Mononuclear cell (primary cell): ENCODE measurements around the gene WDR44. TPM values are rescaled to one million over a fixed set of nuclear protein-coding genes. Genes with fewer than 3 reads are reported as not detected.
A peak's percentile ranks its signal among the peaks of the same experiment; 100 is the strongest.
"Not testable (repeated sequence)": the region's sequence is repeated elsewhere in the genome, so short reads cannot be mapped to it uniquely, and the experiment has no call there.

Experiments
- H3K27me3 ChIP-seq: 2 replicates; pipeline ENCODE4 v1.6.0; 2011; ENCODE audit warnings: low read length, control low read depth; ENCODE audit not compliant: insufficient read depth
- H3K4me1 ChIP-seq: 2 replicates; pipeline ENCODE4 v1.5.1; 2011; ENCODE audit warnings: mild to moderate bottlenecking, low read length, control low read depth; ENCODE audit not compliant: insufficient read depth
- H3K4me3 ChIP-seq: 2 replicates; pipeline ENCODE4 v1.5.1; 2011; ENCODE audit warnings: mild to moderate bottlenecking, low read length, moderate library complexity
- H3K9me3 ChIP-seq: 2 replicates; pipeline ENCODE4 v1.5.1; 2011; ENCODE audit warnings: low read depth, mild to moderate bottlenecking, control low read depth, low read length
- total RNA-seq: library from RNA; depleted of rRNA; stranded (reverse); fragments of >200 nt; gene quantifications from one replicate; pipeline ENCODE4 v1.2.3, GENCODE V29; 2012

WDR44 gene, protein sequence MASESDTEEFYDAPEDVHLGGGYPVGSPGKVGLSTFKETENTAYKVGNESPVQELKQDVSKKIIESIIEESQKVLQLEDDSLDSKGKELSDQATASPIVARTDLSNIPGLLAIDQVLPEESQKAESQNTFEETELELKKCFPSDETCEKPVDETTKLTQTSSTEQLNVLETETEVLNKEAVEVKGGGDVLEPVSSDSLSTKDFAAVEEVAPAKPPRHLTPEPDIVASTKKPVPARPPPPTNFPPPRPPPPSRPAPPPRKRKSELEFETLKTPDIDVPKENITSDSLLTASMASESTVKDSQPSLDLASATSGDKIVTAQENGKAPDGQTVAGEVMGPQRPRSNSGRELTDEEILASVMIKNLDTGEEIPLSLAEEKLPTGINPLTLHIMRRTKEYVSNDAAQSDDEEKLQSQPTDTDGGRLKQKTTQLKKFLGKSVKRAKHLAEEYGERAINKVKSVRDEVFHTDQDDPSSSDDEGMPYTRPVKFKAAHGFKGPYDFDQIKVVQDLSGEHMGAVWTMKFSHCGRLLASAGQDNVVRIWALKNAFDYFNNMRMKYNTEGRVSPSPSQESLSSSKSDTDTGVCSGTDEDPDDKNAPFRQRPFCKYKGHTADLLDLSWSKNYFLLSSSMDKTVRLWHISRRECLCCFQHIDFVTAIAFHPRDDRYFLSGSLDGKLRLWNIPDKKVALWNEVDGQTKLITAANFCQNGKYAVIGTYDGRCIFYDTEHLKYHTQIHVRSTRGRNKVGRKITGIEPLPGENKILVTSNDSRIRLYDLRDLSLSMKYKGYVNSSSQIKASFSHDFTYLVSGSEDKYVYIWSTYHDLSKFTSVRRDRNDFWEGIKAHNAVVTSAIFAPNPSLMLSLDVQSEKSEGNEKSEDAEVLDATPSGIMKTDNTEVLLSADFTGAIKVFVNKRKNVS
- total RNA-seq: 22.8 TPM

DNA sequence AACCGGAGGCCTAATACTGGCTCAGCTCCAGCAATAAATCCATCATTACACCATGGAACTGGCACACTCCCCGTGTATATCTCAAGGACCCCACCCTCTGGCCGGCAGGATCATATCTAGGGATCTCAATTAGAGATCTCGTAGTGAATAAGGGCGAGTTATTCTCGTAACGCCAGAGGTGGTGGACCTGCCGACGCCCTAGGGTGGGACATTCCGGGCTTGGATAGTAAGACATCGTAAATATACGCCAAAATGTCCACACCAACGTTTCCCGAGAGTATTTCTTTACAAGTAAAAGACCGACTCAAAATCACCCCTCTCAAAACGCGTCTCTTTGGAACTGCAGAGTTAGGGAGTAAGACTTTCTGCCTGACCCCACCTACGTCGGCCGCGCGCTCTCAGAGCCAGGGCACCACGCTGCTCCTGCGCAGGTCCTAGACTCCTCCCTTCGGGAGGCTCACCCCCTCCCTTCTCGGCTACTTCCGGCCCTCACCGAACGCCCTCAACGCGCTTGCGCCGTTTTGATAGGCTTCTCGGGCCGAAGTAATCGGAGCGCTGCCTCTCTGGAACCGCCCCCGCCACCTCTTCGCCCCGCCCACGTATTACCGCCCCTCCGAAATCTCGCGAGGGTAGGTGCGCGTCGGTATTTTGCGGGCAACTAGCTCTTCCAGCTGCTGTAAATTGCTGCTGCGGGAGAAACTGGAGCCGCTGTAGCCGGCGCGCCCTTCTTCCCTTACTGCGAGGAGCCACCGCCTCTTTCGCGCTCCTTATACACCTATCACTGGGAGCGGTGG, at the start of gene WDR44:
WDR44 (plus strand) TSS at position 643 of the 794 bp plus-strand sequence. CDS start 398 bp downstream, outside the sequence.
- Histone ChIP-seq H3K9me3 (no peaks in the 10 kb centered on the region), H3K4me3 (peak within 1 kb of the TSS; percentile 85), H3K27me3 (no peaks in the 10 kb centered on the region), H3K4me1 (peaks cover 28% of the 10 kb centered on the region)

DNA sequence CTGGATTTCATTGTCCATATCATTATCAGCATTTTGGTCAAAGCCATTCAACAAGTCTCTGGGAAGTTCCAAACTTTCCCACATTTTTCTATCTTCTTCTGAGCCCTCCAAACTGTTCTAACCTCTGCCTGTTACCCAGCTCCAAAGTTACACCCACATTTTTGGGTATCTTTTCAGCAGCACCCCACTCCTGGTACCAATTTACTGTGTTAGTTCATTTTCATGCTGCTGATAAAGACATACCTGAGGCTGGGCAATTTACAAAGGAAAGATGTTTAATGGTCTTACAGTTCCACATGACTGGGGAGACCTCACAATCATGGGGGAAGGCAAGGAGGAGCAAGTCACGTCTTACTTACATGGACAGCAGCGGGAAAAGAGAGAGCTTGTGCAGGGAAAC, 40.1 kb upstream of the WDR44 start:
- not testable (repeated sequence) for H3K4me1 ChIP-seq, H3K4me3 ChIP-seq, H3K27me3 ChIP-seq, H3K9me3 ChIP-seq

DNA sequence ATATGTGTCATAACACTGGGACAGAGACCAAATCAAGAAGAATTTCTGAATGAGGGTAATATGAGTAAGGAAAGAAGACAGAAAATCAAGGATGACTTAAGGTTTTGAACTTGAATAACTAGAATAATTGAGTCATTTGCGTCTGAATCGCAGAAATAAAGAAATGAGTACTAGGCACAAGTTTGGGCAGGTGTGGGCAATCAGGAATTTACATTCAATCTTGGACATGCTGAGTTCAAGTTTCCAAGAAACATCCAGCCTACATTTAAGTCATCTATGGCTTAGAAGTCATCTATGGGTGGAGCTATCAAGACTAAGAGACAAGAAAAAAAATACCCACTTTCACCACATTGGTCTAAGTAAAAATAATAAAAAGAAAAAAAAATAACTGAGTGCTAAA, 30.4 kb upstream of the WDR44 start:
- Histone ChIP-seq H3K9me3 (no peaks in the 10 kb centered on the region), H3K4me1 (no peaks in the 10 kb centered on the region), H3K4me3 (no peak overlapping the region), H3K27me3 (no peaks in the 10 kb centered on the region)

DNA sequence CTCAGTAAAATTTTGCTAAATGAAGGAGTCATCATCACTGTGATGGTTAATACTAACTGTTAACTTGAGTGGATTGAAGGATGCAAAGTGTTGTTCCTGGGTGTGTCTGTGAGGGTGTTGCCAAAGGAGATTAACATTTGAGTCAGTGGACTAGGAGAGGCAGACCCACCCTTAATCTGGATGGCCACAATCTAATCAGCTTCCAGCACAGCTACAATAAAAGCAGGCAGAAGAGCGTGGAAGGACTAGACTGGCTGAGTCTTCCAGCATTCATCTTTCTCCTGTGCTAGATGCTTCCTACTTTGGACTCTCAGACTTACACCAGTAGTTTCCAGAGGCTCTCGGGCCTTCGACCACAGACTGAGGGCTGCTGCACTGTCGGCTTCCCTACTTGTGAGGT, 21.3 kb upstream of the WDR44 start:
- H3K9me3 ChIP-seq: no peaks in the 10 kb centered on the region
- H3K27me3 ChIP-seq: no peaks in the 10 kb centered on the region
- no peaks in the 10 kb centered on the region for H3K4me1 ChIP-seq
- H3K4me3 ChIP-seq: no peak overlapping the region

DNA sequence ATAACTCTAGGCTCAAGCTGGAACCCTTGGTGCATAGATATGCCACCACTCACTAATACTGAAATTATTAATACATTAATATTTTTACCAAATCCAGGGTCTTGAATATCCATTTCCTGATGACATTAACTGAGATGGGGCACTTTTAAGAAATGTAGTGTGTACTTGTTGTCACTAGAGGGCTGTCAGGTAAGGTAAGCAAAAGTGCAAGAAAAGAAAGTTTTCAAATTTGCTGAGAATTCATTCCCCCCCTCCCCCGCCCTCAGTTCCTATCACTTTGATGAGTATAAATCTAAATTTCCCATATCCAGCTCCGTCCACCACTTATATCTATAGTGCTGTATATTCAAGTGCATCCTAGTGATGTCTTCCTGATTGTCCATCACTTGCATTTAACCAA, 20.5 kb upstream of the WDR44 start:
- Histone ChIP-seq H3K27me3 (no peaks in the 10 kb centered on the region), H3K9me3 (no peaks in the 10 kb centered on the region), H3K4me1 (no peaks in the 10 kb centered on the region), H3K4me3 (no peak overlapping the region)

DNA sequence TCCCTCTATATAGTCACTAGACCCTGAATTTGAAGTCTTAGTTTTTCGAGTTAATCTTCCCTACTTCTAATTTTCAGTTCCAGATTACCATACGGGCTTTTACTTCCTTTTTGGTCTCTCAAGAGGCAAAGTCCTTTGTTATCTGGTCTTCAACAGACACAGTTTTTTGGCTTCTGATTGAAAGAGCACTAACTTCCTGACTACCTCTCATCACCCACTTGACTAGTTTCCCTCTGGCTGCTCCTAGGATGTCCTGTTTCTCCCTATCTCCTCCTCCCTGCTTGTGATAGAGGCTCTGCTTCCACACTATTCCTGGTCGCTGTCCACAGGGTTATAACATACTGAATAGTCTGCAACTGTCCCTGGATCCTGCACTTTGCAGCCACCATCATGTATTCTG, 16.7 kb upstream of the WDR44 start:
- no peak overlapping the region for H3K4me3 ChIP-seq
- H3K4me1 ChIP-seq: no peaks in the 10 kb centered on the region
- no peaks in the 10 kb centered on the region for H3K9me3 ChIP-seq
- H3K27me3 ChIP-seq: no peaks in the 10 kb centered on the region

DNA sequence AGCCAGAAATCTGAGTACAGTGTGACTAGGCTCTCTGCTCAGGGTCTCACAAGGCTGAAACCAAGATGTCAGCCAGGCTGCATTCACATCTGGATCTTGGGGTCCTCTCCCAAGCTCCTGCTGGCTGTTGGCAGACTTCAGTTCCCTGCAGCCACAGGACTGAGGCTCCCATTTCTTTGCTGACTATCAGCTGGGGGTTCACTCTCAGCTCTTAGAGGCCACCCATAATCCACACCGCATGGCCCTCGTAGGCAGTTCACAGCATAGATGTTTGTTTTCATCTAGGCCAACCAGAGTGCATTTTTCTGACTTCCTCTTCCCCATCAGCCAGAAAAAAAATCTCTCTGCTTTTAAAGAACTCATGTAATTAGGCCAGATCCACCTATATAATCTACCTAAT, 8.2 kb upstream of the WDR44 start:
- H3K27me3 ChIP-seq: no peaks in the 10 kb centered on the region
- H3K9me3 ChIP-seq: no peaks in the 10 kb centered on the region
- no peaks in the 10 kb centered on the region for H3K4me1 ChIP-seq
- no peak overlapping the region for H3K4me3 ChIP-seq

DNA sequence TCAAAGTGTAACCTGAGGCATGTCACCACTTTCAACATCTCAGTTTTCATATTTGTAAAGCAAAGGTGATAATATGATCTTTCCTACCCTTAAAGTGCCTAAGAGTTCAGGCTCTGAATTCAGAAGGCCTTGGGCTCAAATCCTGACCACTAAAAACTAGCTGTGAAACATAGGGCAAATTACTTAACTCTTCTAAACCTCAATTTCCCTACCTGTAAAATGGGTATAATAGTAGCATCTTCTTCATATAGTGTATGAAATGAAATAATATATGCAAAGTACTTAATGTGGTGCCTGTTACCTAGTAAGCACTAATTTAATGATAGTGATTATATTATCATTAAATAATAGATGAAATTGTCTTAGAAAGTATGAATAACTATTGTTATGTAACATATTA, 7.0 kb upstream of the WDR44 start:
- no peaks in the 10 kb centered on the region for H3K9me3 ChIP-seq
- H3K4me3 ChIP-seq: no peak overlapping the region
- H3K4me1 ChIP-seq: no peaks in the 10 kb centered on the region
- no peaks in the 10 kb centered on the region for H3K27me3 ChIP-seq

DNA sequence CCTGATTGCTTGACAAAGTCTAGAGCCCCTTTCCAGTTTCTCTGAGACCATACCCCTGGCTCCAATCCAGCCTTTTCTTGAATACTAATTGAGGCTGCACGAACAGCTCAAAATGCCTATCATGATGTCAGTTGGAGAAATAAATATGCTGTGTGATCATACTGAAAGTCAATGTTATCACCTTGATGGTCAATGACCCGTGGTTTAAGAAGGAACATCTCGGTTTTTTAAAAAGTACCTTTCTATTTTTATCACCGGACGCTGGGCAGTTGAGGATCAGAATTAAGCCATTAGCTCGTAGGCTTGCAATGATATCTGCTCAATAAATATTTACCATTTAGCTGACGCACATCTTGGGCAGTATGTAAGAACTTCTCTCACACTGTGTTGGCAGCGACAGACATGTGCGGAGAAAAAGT, 852 bp upstream of the WDR44 start:
- peaks cover 23% of the 10 kb centered on the region for H3K4me1 ChIP-seq
- H3K9me3 ChIP-seq: no peaks in the 10 kb centered on the region
- H3K4me3 ChIP-seq: peak overlapping the region; percentile 85
- H3K27me3 ChIP-seq: no peaks in the 10 kb centered on the region

DNA sequence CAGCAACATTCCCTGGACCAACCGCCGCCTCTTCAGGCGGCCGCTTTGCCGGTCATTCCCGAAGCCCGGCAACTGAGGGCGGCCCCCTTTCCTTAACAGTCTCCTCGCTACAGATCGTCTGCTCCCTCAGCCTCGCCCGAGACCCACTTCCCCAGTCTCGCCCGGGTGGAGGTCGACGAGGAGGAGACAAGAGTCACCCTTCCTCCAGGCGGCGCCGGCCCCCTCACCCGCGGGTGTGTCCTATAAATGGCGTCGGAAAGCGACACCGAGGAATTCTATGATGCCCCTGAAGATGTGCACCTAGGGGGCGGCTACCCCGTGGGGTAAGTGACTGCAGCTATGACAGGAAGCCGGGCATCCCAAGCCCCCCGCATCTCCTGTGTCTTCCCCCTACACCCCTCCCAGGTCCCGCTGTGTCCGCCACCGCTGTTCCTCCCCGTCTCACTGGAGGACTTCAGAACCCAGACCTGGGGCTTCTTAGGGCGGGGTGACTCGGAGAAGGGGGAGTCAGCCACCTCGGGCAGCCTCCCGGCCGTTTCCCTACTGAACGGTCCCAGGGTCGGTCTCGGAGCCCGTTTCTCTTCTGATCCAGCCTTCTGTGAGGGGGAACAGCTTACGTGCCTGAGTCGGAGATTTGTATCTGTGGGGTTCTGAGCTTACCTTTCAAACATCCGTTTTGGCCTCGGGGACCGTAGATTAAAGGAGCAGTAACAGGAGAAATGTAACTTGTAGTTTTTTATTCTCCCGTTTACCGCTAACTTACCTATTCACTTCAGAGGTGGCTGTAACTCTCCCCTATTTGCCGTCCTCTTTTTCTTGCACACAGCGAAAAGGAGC, 570 bp downstream of the WDR44 start:
- H3K9me3 ChIP-seq: no peaks in the 10 kb centered on the region
- H3K4me3 ChIP-seq: peak overlapping the region; percentile 85
- H3K4me1 ChIP-seq: peaks cover 34% of the 10 kb centered on the region
- no peaks in the 10 kb centered on the region for H3K27me3 ChIP-seq

DNA sequence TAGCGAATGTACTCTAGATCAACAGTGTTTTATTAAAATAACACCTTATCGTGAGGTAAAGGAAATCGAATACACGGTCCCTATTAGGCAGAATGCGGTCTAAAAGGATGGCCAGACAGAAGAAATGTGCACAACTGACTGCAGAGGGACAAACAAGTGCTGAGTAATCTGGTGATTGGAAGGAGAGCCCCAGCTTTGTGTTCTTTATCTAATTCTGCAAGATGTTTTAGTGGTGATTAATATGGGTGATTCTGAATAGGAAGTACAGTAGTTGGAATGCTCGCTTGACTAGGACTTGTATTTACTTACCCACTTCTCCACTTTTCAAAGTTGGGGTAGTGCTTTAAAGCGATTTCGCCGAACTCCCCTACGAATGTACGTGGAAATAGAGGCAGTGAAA, 1.2 kb downstream of the WDR44 start:
- Histone ChIP-seq H3K27me3 (no peaks in the 10 kb centered on the region), H3K4me3 (peak overlapping the region; percentile 85), H3K4me1 (peaks cover 37% of the 10 kb centered on the region), H3K9me3 (no peaks in the 10 kb centered on the region)

DNA sequence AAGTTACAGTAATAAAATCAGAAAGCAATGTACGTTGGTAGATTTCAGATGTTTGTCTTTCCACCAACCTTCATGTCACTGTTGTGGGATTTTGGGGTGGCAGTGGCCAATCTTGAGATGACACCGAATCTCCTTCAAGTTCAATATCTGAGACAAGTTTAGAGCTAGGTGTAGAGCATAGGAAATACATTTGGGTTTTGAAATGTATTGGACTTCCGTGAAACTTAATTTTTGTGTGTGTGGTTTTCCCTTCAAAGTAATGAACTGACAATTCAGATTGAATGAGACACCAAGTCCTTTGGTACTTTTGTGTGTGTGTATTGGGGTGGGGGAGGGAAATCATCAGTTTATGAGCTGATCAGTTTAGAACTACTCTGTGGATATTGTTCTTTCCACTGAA, 1.8 kb downstream of the WDR44 start:
- Histone ChIP-seq H3K27me3 (no peaks in the 10 kb centered on the region), H3K4me3 (peak overlapping the region; percentile 2), H3K9me3 (no peaks in the 10 kb centered on the region), H3K4me1 (peaks cover 41% of the 10 kb centered on the region)

DNA sequence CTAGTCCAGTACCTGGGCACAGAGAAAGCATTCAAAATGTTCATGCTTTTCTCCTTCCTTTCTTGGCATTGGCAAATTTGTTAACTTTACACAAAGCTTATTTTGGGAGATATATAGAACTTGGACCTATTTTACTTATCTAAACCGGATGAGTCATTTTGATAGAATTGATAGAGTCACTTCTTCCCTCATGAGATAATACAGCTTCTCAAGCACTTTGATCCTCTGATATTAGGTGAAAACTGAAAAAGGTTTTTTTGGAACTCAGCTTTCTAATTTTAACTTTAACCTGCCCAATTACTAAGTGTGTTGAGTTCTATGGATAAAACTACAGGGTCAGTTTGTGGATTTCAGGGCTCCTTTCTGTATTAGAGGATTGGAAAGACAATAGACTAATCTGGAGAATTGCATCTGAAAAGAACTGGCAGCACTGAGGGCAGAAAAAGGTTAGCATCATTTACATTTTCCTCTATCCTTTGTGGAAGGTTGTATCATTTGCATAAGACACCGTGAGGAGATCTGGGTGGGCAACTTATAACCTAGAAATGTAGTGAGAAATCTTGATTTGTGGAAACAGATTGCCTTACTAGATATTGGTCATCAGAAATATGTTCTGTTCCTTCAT, 2.4 kb downstream of the WDR44 start:
- Histone ChIP-seq H3K9me3 (no peaks in the 10 kb centered on the region), H3K4me3 (no peak overlapping the region), H3K27me3 (no peaks in the 10 kb centered on the region), H3K4me1 (peaks cover 45% of the 10 kb centered on the region)

DNA sequence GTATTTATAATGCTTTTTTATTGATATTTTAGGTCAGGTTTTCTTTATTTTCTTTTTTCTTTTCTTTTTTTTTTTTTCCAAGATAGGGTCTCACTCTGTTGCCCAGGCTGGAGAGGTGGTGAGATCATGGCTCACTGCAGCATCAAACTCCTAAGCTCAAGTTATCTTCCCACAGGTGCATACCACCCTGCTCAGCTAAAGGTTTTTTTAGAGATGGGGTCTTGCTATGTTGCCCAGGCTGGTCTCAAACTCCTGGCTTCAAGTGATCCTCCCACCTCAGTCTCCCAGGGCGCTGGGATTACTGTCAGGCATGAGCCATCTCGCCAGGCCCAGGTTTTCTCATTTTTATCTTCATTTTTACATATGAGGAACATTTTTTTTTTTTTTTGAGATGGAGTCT, 3.3 kb downstream of the WDR44 start:
- Histone ChIP-seq H3K4me1 (peaks cover 51% of the 10 kb centered on the region), H3K27me3 (no peaks in the 10 kb centered on the region), H3K4me3 (no peak overlapping the region), H3K9me3 (no peaks in the 10 kb centered on the region)
